Ureter (tissue), 1 donor: ENCODE data around the gene NETO2. TPM values are rescaled to one million over a fixed set of nuclear protein-coding genes. Genes with fewer than 3 reads are reported as not detected.
"Not testable (repeated sequence)": the region's sequence is repeated elsewhere in the genome, so short reads cannot be mapped to it uniquely, and the experiment has no call there.

Source experiments
- DNase-seq: peaks from one replicate; pipeline ENCODE4 v3.0.0-alpha.2; 2020; ENCODE audit warnings: low spot score
- total RNA-seq: library from RNA; stranded (reverse); gene quantifications from one replicate; pipeline ENCODE4 v1.2.4, GENCODE V29; 2023
- donor health status: DM: yes; HTN: yes; CAD: no.

The NETO2 gene
- total RNA-seq: 5.3 TPM

GRCh38 chr16:47143677-47144558, at the start of gene NETO2:
NETO2 (minus strand) TSS chr16:47143945; CDS start chr16:47143612, 333 bp downstream.
- DNase-seq: peak; percentile 49

GRCh38 chr16:47182318-47182717, 38.6 kb upstream of the NETO2 start:
- DNase-seq: no peak

- not testable (repeated sequence) for DNase-seq
Measured at GRCh38 chr16:47181066-47181465, 37.3 kb upstream of the NETO2 start.

GRCh38 chr16:47180073-47180472, 36.3 kb upstream of the NETO2 start:
- no peak for DNase-seq

GRCh38 chr16:47175152-47175551, 31.4 kb upstream of the NETO2 start:
- no peak for DNase-seq

- DNase-seq: no peak
Measured at GRCh38 chr16:47162670-47163420, 19.1 kb upstream of the NETO2 start.

- no peak for DNase-seq
Measured at GRCh38 chr16:47161464-47161863, 17.7 kb upstream of the NETO2 start.

GRCh38 chr16:47160422-47160821, 16.7 kb upstream of the NETO2 start:
- no peak for DNase-seq

- no peak for DNase-seq
Measured at GRCh38 chr16:47158992-47159391, 15.2 kb upstream of the NETO2 start.

GRCh38 chr16:47156680-47157215, 13.0 kb upstream of the NETO2 start:
- DNase-seq: no peak

- DNase-seq: not testable (repeated sequence)
Measured at GRCh38 chr16:47152501-47152900, 8.8 kb upstream of the NETO2 start.

- no peak for DNase-seq
Measured at GRCh38 chr16:47150067-47150466, 6.3 kb upstream of the NETO2 start.

- no peak for DNase-seq
Measured at GRCh38 chr16:47144559-47144877, 773 bp upstream of the NETO2 start.

- peak; percentile 46 for DNase-seq
Measured at GRCh38 chr16:47142821-47143676, 696 bp downstream of the NETO2 start.

- DNase-seq: no peak
Measured at GRCh38 chr16:47142486-47142820, 1.3 kb downstream of the NETO2 start.

- peak; percentile 85 for DNase-seq
Measured at GRCh38 chr16:47141773-47142485, 1.8 kb downstream of the NETO2 start.

- DNase-seq: no peak
Measured at GRCh38 chr16:47140686-47141085, 3.1 kb downstream of the NETO2 start.

GRCh38 chr16:47139561-47140185, 4.1 kb downstream of the NETO2 start:
- no peak for DNase-seq

- not testable (repeated sequence) for DNase-seq
Measured at GRCh38 chr16:47137925-47138324, 5.8 kb downstream of the NETO2 start.

- no peak for DNase-seq
Measured at GRCh38 chr16:47136099-47136842, 7.5 kb downstream of the NETO2 start.
